ENCODE results near the gene NPPA.

DNA sequence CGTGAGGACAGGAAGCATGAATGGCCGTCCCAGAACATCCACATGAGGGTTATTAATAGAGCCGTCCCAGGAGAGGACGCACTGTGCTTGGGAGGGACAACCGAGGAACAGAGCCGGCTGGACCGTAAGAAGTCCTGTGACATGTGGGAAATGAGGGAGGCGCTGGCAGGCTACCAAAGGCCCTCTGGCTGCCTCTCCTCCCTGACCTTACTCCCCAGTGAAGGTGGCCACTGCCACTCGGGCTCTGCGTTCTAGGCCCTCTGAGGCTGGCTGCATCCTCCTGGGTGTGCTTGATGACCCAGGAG is 26.6 kb upstream of the NPPA start:
- no peak for TF ChIP-seq ATF1 (CRISPR knock-in tag; IDR thresholded peaks at IDR 0.05)
- no peak for TF ChIP-seq ATF1 (tag; IDR thresholded peaks at IDR 0.05)
- TF ChIP-seq GABPA (tag; conservative IDR thresholded peaks at IDR 0.05; ENCODE audit: low read depth), result no peak
- TF ChIP-seq SIX5 (IDR thresholded peaks at IDR 0.05; ENCODE audit: borderline replicate concordance in 1 of 2, insufficient read depth in 1 of 2, low read depth in 1 of 2, low read length in 2 of 2), result no peak
- TF ChIP-seq, protein P1, sequence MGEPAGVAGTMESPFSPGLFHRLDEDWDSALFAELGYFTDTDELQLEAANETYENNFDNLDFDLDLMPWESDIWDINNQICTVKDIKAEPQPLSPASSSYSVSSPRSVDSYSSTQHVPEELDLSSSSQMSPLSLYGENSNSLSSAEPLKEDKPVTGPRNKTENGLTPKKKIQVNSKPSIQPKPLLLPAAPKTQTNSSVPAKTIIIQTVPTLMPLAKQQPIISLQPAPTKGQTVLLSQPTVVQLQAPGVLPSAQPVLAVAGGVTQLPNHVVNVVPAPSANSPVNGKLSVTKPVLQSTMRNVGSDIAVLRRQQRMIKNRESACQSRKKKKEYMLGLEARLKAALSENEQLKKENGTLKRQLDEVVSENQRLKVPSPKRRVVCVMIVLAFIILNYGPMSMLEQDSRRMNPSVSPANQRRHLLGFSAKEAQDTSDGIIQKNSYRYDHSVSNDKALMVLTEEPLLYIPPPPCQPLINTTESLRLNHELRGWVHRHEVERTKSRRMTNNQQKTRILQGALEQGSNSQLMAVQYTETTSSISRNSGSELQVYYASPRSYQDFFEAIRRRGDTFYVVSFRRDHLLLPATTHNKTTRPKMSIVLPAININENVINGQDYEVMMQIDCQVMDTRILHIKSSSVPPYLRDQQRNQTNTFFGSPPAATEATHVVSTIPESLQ (CRISPR knock-in tag; IDR thresholded peaks at IDR 0.05), result no peak
- TF ChIP-seq, protein P2, sequence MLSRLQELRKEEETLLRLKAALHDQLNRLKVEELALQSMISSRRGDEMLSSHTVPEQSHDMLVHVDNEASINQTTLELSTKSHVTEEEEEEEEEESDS (CRISPR knock-in tag; IDR thresholded peaks at IDR 0.05), result no peak
- no peak for TF ChIP-seq ZKSCAN8 (CRISPR knock-in tag; IDR thresholded peaks at IDR 0.05)

Data from K562 (cell line).